Hepatocyte (in vitro differentiated cells): ENCODE results near the gene TRAPPC1.

Experiments
- EZH2 ChIP-seq: fragments of 200-600 bp; sonication (generic); IDR thresholded peaks from 2 replicates; pipeline ENCODE4 v1.6.1; 2016; ENCODE audit warnings: antibody characterized with exemption, mild to moderate bottlenecking, borderline replicate concordance
- EZH2phosphoT487 ChIP-seq: fragments of 200-600 bp; sonication (generic); IDR thresholded peaks from one replicate; pipeline ENCODE4 v1.6.1; 2018; ENCODE audit warnings: antibody characterized with exemption, mild to moderate bottlenecking, low read depth, moderate library complexity; ENCODE audit not compliant: unreplicated experiment, severe bottlenecking
- TF ChIP-seq, protein P1 (sequence below): fragments of 200-600 bp; sonication (generic); IDR thresholded peaks from 2 replicates; pipeline ENCODE4 v1.5.1; 2016; ENCODE audit warnings: antibody characterized with exemption, mild to moderate bottlenecking; ENCODE audit not compliant: poor library complexity

DNA sequence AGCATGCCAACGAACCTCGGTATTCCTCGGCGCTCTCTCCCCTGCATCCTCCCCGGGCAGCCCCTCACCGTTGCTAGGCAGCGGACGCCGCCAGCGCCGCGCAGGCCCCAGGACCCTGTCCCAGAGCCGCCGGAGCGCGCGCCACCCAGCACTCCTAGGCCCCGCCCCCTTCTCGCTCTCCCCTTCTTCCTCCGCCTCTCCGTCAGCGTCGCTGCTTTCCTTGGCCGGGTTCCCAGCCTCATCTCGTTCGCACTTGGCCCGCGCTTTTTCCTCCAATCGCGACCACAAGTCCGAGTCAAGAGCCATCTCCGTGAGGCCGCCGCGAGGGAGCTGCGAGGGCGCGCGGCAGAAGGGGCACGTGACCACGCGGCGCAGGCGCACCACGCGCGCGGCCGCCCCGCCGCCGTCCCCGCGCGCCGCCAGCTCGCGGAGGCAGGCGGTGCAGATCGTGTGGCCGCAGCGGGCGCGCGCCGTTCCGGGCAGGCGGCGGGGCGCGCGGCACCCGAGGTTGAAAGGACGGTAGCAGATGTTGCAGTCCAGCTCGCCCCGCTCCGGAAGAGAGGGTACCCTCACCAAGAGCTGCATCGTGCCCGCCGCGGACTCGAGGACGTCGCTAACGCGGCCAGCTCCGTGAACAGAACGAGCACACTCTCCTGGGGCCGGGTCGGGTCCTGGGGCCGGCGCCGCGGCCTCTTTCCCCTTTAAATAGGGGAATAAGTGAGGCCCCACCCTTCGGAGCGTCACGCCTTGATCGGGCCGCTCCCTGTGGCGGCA is 15.9 kb downstream of the TRAPPC1 start, which contains the start of gene RNF227:
- TF ChIP-seq, protein P1, sequence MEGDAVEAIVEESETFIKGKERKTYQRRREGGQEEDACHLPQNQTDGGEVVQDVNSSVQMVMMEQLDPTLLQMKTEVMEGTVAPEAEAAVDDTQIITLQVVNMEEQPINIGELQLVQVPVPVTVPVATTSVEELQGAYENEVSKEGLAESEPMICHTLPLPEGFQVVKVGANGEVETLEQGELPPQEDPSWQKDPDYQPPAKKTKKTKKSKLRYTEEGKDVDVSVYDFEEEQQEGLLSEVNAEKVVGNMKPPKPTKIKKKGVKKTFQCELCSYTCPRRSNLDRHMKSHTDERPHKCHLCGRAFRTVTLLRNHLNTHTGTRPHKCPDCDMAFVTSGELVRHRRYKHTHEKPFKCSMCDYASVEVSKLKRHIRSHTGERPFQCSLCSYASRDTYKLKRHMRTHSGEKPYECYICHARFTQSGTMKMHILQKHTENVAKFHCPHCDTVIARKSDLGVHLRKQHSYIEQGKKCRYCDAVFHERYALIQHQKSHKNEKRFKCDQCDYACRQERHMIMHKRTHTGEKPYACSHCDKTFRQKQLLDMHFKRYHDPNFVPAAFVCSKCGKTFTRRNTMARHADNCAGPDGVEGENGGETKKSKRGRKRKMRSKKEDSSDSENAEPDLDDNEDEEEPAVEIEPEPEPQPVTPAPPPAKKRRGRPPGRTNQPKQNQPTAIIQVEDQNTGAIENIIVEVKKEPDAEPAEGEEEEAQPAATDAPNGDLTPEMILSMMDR: no peak
- no peak for TF ChIP-seq EZH2phosphoT487
- TF ChIP-seq EZH2: no peak
